IMR-90 (cell line): ENCODE results near the gene SNED1. TPM values are rescaled to one million over a fixed set of nuclear protein-coding genes. Genes with fewer than 3 reads are reported as not detected.

Source experiments
- ATAC-seq: fragments of 200-7000 bp; cut with Tn5 transposase; 2 replicates; pipeline ENCODE4 v1.9.1; 2020; ENCODE audit warnings: low read depth, mild to moderate bottlenecking, moderate library complexity
- BruUV-seq: library from RNA; stranded (reverse); fragments of 400-500 nt; replicated peaks from 2 replicates; lab custom pipeline; 2021; lab: Mats Ljungman, UMichigan
- CTCF ChIA-PET: fragments of 300-600 bp; formaldehyde crosslinking; extraction: SDS; loops from one replicate; lab custom pipeline; 2021; ENCODE audit warnings: antibody characterized with exemption; lab: Yijun Ruan, JAX
- POLR2A ChIA-PET: fragments of 300-600 bp; sonication (Branson Sonifier 250); formaldehyde crosslinking; loops from one replicate; lab custom pipeline; 2022; ENCODE audit warnings: antibody characterized with exemption; ENCODE audit not compliant: unreplicated experiment; lab: Charles Lee
- DNase-seq: peaks from one replicate; pipeline ENCODE4 v3.0.0; 2013
- H2AFZ ChIP-seq: replicated peaks from 2 replicates; pipeline ENCODE3; 2013; ENCODE audit warnings: low read length, mild to moderate bottlenecking; ENCODE audit not compliant: poor library complexity
- H2AK5ac ChIP-seq: 2 replicates; pipeline ENCODE4 v1.6.1; 2013; ENCODE audit warnings: low read depth, low read length, inconsistent platforms
- H2AK9ac ChIP-seq: replicated peaks from 2 replicates; pipeline ENCODE3; 2013; ENCODE audit warnings: mild to moderate bottlenecking, low read depth, low read length, moderate library complexity; ENCODE audit not compliant: poor library complexity
- H2BK120ac ChIP-seq: 2 replicates; pipeline ENCODE4 v1.6.1; 2013; ENCODE audit warnings: low read depth, low read length, inconsistent platforms
- H2BK15ac ChIP-seq: 3 replicates; pipeline ENCODE4 v1.6.1; 2013; ENCODE audit warnings: low read depth, low read length, inconsistent platforms
- H2BK20ac ChIP-seq: 2 replicates; pipeline ENCODE4 v1.6.1; 2013; ENCODE audit warnings: low read depth, mild to moderate bottlenecking, inconsistent platforms, low read length, moderate library complexity
- H2BK5ac ChIP-seq: 2 replicates; pipeline ENCODE4 v1.6.1; 2013; ENCODE audit warnings: mild to moderate bottlenecking, low read depth, low read length, inconsistent platforms; ENCODE audit not compliant: poor library complexity, severe bottlenecking
- H3K14ac ChIP-seq: replicated peaks from 2 replicates; pipeline ENCODE4 v1.6.1; 2013; ENCODE audit warnings: low read depth, low read length, inconsistent platforms
- H3K18ac ChIP-seq: 2 replicates; pipeline ENCODE4 v1.6.1; 2013; ENCODE audit warnings: low read depth, low read length, control low read depth
- H3K23ac ChIP-seq: 2 replicates; pipeline ENCODE4 v1.6.1; 2013; ENCODE audit warnings: low read depth, low read length, inconsistent platforms
- H3K27ac ChIP-seq: 2 replicates; pipeline ENCODE4 v1.5.1; 2013; ENCODE audit warnings: mild to moderate bottlenecking, control low read depth, low read length; ENCODE audit not compliant: insufficient read depth
- H3K27me3 ChIP-seq: 2 replicates; pipeline ENCODE4 v1.6.1; 2013; ENCODE audit warnings: low read length; ENCODE audit not compliant: control insufficient read depth, insufficient read depth
- H3K36me3 ChIP-seq: 2 replicates; pipeline ENCODE4 v1.6.1; 2013; ENCODE audit warnings: low read length, mixed read lengths; ENCODE audit not compliant: control insufficient read depth, insufficient read depth
- H3K4ac ChIP-seq: 2 replicates; pipeline ENCODE4 v1.6.1; 2013; ENCODE audit warnings: low read depth, low read length, inconsistent platforms
- H3K4me1 ChIP-seq: 2 replicates; pipeline ENCODE4 v1.6.1; 2013; ENCODE audit warnings: low read length, mixed read lengths; ENCODE audit not compliant: control insufficient read depth, insufficient read depth
- H3K4me2 ChIP-seq: 2 replicates; pipeline ENCODE4 v1.6.1; 2013; ENCODE audit warnings: low read depth, mild to moderate bottlenecking, control low read depth, low read length, moderate library complexity
- H3K4me3 ChIP-seq: 2 replicates; pipeline ENCODE4 v1.5.1; 2013; ENCODE audit warnings: low read depth, mild to moderate bottlenecking, control low read depth, low read length, moderate library complexity; ENCODE audit not compliant: insufficient read depth
- H3K56ac ChIP-seq: 2 replicates; pipeline ENCODE4 v1.6.1; 2013; ENCODE audit warnings: low read length, inconsistent platforms; ENCODE audit not compliant: insufficient read depth; ENCODE audit errors: extremely low read depth
- H3K79me1 ChIP-seq, 2 experiments: 2 replicates each; pipeline ENCODE4 v1.6.1; 2013; ENCODE audit warnings: low read length in 2 of 2, inconsistent platforms in 1 of 2, low read depth in 1 of 2
- H3K9ac ChIP-seq: 2 replicates; pipeline ENCODE4 v1.6.1; 2013; ENCODE audit warnings: low read depth, low read length, control low read depth
- H3K9me1 ChIP-seq: 2 replicates; pipeline ENCODE4 v1.6.1; 2013; ENCODE audit warnings: low read length, inconsistent platforms; ENCODE audit not compliant: insufficient read depth
- H3K9me3 ChIP-seq: 2 replicates; pipeline ENCODE4 v1.6.1; 2013; ENCODE audit warnings: low read length; ENCODE audit not compliant: control insufficient read depth, insufficient read depth
- H4K20me1 ChIP-seq: 2 replicates; pipeline ENCODE4 v1.6.1; 2013; ENCODE audit warnings: low read length, inconsistent platforms; ENCODE audit not compliant: insufficient read depth
- H4K5ac ChIP-seq: 2 replicates; pipeline ENCODE4 v1.6.1; 2013; ENCODE audit warnings: mild to moderate bottlenecking, low read depth, low read length, control low read depth
- H4K8ac ChIP-seq, 2 experiments: 2 replicates each; pipeline ENCODE4 v1.6.1; 2013; ENCODE audit warnings: low read depth in 2 of 2, low read length in 2 of 2, control low read depth in 1 of 2, inconsistent platforms in 1 of 2
- H4K91ac ChIP-seq: 2 replicates; pipeline ENCODE4 v1.6.1; 2013; ENCODE audit warnings: low read depth, low read length, inconsistent platforms; ENCODE audit not compliant: insufficient read depth
- BHLHE40 ChIP-seq: fragments of 150-350 bp; IDR thresholded peaks from 2 replicates; pipeline ENCODE4 v1.6.1; 2016; ENCODE audit warnings: mild to moderate bottlenecking, low read depth, low read length
- CEBPB ChIP-seq: IDR thresholded peaks from 2 replicates; pipeline ENCODE4 v1.6.1; 2012; ENCODE audit warnings: low read depth, low read length, improper control_type of control experiment
- FOS ChIP-seq: fragments of 150-350 bp; IDR thresholded peaks from 2 replicates; pipeline ENCODE4 v1.6.1; 2016; ENCODE audit warnings: low read depth, low read length
- MAFK ChIP-seq: IDR thresholded peaks from 2 replicates; pipeline ENCODE4 v1.6.1; 2012; ENCODE audit warnings: low read depth, low read length, improper control_type of control experiment
- MXI1 ChIP-seq: IDR thresholded peaks from 2 replicates; pipeline ENCODE4 v1.6.1; 2012; ENCODE audit warnings: low read depth, mild to moderate bottlenecking, low read length, moderate library complexity, borderline replicate concordance
- NFE2L2 ChIP-seq: fragments of 150-350 bp; IDR thresholded peaks from 2 replicates; pipeline ENCODE4 v1.6.1; 2016; ENCODE audit warnings: low read depth, mild to moderate bottlenecking, low read length
- POLR2A ChIP-seq: IDR thresholded peaks from 2 replicates; pipeline ENCODE4 v1.6.1; 2012; ENCODE audit warnings: mild to moderate bottlenecking, low read depth, low read length
- RAD21 ChIP-seq: IDR thresholded peaks from 2 replicates; pipeline ENCODE4 v1.6.1; 2012; ENCODE audit warnings: low read length, improper control_type of control experiment
- RCOR1 ChIP-seq: IDR thresholded peaks from 2 replicates; pipeline ENCODE4 v1.6.1; 2012; ENCODE audit warnings: mild to moderate bottlenecking, low read length, improper control_type of control experiment; ENCODE audit not compliant: insufficient replicate concordance
- RFX5 ChIP-seq: IDR thresholded peaks from 2 replicates; pipeline ENCODE4 v1.8.0; 2012; ENCODE audit warnings: low read depth, mild to moderate bottlenecking, low read length, moderate library complexity
- SMC3 ChIP-seq: fragments of 150-350 bp; IDR thresholded peaks from 2 replicates; pipeline ENCODE4 v1.6.1; 2016; ENCODE audit warnings: low read depth, mild to moderate bottlenecking, antibody characterized with exemption, low read length, moderate library complexity
- USF2 ChIP-seq: fragments of 150-350 bp; IDR thresholded peaks from 2 replicates; pipeline ENCODE4 v1.6.1; 2017; ENCODE audit warnings: mild to moderate bottlenecking, antibody characterized with exemption, low read length, low read depth
- WGBS, 2 experiments: methylation state at CpG; one replicate each; pipeline versions ENCODE4 v1.1.5 to v1.1.7; 2013; ENCODE audit warnings: missing lambda C conversion rate in 2 of 2; ENCODE audit not compliant: insufficient read length in 1 of 2; ENCODE audit errors: extremely low coverage in 2 of 2; 5-methylcytosine and 5-hydroxymethylcytosine counted together
- dilution Hi-C: fragments of 300-500 bp; cut with HindIII; formaldehyde crosslinking; loops from one replicate; pipeline ENCODE4 v1.14.3; 2018; ENCODE audit warnings: low sequenced_read_pairs; ENCODE audit not compliant: unreplicated experiment
- in situ Hi-C: fragments of 300-500 bp; cut with MboI; formaldehyde crosslinking; loops from 3 replicates; pipeline ENCODE4 v1.14.3; 2019; ENCODE audit warnings: low sequenced_read_pairs, inconsistent platforms, mixed read lengths
- intact Hi-C: fragments of 100-400 bp; cut with micrococcal nuclease; formaldehyde crosslinking; loops from 2 replicates; pipeline ENCODE4 v1.10.0; 2022
- polyA plus RNA-seq, 3 experiments: library from polyadenylated mRNA; depleted of rRNA; stranded (reverse); fragments of >200 nt; gene quantifications; 2 replicates each; pipeline ENCODE4 v1.2.3, GENCODE V29; 2012; ENCODE audit warnings: low replicate concordance in 1 of 3
- total RNA-seq: library from RNA; depleted of rRNA; stranded (reverse); fragments of >200 nt; gene quantifications from 2 replicates; pipeline ENCODE4 v1.2.3, GENCODE V29; 2012
- TF ChIP-seq, protein P1 (sequence below): fragments of 150-350 bp; IDR thresholded peaks from 2 replicates; pipeline ENCODE4 v1.6.1; 2016; ENCODE audit warnings: low read depth, mild to moderate bottlenecking, low read length, moderate library complexity, borderline replicate concordance

Gene SNED1
- total and polyA plus RNA-seq, 2 of the 4 experiments (the other 2 are of a cell fraction) = 1.1 to 3.4 TPM

GRCh38 chr2:240967681-240968621 lies 30.5 kb upstream of the SNED1 start (continued):
- TF ChIP-seq MAFK (no peak), CEBPB (no peak)

DNA sequence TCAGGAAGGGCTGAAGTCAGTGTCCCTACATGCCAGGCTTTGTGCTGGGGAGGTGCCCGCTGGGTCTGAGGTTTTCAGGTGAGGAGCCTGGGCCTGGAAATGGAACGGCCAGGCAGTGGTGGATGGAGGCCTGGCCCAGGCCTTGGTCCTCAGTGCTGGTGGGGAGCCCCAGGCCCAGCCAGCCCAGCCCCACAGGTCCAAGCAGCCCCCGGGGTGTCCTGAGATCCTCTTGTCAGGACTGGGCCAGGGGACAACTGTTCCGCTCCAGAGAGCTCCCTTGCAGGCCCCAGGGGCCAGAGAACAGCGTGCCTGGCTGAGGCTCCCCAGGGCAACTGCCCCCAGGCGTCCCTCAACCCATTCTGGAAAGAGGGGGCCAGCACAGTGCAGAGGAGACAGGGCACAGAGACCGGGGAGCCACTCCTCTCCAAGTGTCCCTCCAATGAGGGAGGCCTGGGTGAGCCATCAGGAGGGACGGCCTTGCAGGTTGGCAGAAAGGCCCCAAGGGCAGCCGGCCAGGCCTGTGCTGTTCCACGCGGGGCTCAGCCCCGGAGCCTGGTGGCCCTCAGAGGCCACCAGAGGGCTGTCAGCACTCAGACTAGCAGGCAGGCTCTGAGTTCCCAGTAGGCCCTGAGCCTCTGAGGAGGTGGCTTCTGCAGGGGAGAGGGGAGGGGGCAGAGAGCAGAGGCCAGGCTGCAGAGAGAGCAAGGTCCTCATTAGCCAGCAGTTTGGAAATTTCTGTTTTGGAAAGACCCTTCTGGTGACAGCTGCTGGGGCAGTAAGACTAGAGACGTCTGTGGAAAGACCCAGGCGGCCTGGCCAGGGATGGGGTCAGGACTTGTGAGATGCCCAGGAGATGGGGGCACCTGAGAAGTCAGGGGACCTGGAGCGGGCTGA lies 29.4 kb upstream of the SNED1 start:
- H3K4me2 ChIP-seq = no peak overlapping the region
- H3K9ac ChIP-seq = no peak overlapping the region
- DNase-seq = no peak
- intact Hi-C loops (no loop called here), in situ Hi-C loops (no loop called here), dilution Hi-C loops (no loop called here)
- no peak overlapping the region for H2BK20ac ChIP-seq
- H3K79me1 ChIP-seq = no peaks in the 10 kb centered on the region
- no peak overlapping the region for H3K23ac ChIP-seq
- 75% methylated on average over 12 of the region's 15 CpGs; no CpG with 5 or more reads in 1 of the 2 experiments for WGBS, 2 experiments
- H4K8ac ChIP-seq = no peak overlapping the region
- peaks cover 12% of the 10 kb centered on the region for H3K27me3 ChIP-seq
- no peaks in the 10 kb centered on the region for H3K9me1 ChIP-seq
- ChIA-PET CTCF (no interaction called here), POLR2A (no interaction called here)
- no peak overlapping the region for H2BK5ac ChIP-seq
- H3K18ac ChIP-seq = no peak overlapping the region
- H3K36me3 ChIP-seq = no peaks in the 10 kb centered on the region
- H3K4me3 ChIP-seq = no peak overlapping the region
- H2AFZ ChIP-seq = peak overlapping the region; percentile 11
- H2AK9ac ChIP-seq = no peak overlapping the region
- no TSS peak for BruUV-seq
- peaks cover 7% of the 10 kb centered on the region for H3K9me3 ChIP-seq
- H4K91ac ChIP-seq = no peak overlapping the region
- no peak; the same call in 1 of the 2 replicates for ATAC-seq
- no peak overlapping the region for H2AK5ac ChIP-seq
- peaks cover 2% of the 10 kb centered on the region; the same call in 1 of the 2 replicates for H3K4me1 ChIP-seq
- no peak overlapping the region for H3K14ac ChIP-seq
- no peak overlapping the region for H4K5ac ChIP-seq
- H4K20me1 ChIP-seq = no peaks in the 10 kb centered on the region
- H3K4ac ChIP-seq = no peak overlapping the region
- no peak overlapping the region for H3K56ac ChIP-seq
- H2BK15ac ChIP-seq = no peak overlapping the region
- no peak overlapping the region for H3K27ac ChIP-seq
- no peak overlapping the region for H2BK120ac ChIP-seq
- no peak for TF ChIP-seq RAD21
- no peak for TF ChIP-seq MAFK
- TF ChIP-seq CEBPB = no peak
- TF ChIP-seq USF2 = no peak
- no peak for TF ChIP-seq RCOR1
- TF ChIP-seq, protein P1, sequence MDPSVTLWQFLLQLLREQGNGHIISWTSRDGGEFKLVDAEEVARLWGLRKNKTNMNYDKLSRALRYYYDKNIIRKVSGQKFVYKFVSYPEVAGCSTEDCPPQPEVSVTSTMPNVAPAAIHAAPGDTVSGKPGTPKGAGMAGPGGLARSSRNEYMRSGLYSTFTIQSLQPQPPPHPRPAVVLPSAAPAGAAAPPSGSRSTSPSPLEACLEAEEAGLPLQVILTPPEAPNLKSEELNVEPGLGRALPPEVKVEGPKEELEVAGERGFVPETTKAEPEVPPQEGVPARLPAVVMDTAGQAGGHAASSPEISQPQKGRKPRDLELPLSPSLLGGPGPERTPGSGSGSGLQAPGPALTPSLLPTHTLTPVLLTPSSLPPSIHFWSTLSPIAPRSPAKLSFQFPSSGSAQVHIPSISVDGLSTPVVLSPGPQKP = no peak
- TF ChIP-seq RFX5 = no peak
- no peak for TF ChIP-seq BHLHE40
- no peak for TF ChIP-seq FOS
- no peak for TF ChIP-seq MXI1
- TF ChIP-seq POLR2A = no peak
- no peak for TF ChIP-seq NFE2L2
- no peak for TF ChIP-seq SMC3
